Measurements from ENCODE around the gene TRIOBP.
"Not testable (repeated sequence)": the region's sequence is repeated elsewhere in the genome, so short reads cannot be mapped to it uniquely, and the experiment has no call there.

TRIOBP gene

DNA sequence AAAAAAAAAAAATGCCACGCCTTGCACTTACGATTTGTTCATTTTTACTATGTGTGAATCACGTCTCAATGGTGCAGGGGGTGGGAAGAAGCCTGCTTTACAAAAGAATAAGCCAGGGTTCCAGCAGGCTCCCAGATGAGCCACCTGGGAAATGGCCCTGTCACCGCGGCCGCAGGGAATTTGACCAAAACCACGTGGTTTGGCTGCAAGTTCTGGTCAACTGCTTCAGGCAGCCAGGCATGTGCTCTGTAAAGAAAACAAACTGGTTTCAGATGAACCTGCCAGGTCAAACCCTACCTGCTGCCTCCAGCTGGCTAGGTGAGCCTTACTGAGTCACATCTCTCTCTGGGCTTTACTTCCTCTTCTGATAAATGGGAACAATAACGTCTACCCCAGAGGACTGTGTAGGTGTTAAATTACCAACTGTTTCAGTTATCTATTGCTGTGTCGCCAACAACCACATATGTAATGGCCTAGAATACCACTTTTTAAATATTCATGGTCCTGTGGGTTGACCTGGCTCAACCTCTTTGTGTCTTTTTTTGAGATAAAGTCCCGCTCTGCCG is 80.4 kb downstream of the TRIOBP start:
- peak; percentile 73 for DNase-seq (ENCODE audit: low read depth)

GRCh38 chr22:37778370-37779009 is 81.6 kb downstream of the TRIOBP start:
- DNase-seq (ENCODE audit: low read depth): no peak

DNA sequence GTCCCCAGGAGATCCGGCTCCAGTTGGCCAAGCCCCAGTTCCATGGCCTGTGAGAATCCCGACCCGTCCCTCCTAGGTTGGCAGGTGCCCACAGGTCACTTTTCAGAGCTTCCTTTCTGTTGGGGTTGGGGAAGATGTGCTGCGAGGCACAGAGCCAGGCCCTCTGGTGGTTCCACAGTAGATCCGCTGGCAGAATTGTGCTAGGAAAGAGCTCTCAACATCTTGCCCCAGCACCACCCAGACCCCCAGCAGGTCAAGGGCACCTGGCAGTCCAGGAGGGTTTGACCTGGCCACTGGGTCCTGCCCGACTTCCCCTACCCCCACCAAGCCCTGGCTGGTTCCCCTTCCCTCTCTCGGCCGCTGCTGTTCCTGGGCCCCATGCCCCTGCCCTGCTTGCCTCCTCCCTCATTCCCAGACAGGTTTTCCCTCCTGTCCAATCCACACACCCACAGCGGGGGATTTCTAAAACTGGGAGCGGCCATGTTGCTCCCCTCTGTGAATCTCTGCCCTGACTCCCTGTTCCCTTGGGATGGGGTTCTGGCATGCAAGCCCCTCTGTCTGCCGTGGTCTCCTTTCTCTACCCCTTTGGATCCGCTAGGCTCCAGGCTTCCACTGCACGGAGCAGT is 84.7 kb downstream of the TRIOBP start:
- DNase-seq (ENCODE audit: low read depth): no peak

DNA sequence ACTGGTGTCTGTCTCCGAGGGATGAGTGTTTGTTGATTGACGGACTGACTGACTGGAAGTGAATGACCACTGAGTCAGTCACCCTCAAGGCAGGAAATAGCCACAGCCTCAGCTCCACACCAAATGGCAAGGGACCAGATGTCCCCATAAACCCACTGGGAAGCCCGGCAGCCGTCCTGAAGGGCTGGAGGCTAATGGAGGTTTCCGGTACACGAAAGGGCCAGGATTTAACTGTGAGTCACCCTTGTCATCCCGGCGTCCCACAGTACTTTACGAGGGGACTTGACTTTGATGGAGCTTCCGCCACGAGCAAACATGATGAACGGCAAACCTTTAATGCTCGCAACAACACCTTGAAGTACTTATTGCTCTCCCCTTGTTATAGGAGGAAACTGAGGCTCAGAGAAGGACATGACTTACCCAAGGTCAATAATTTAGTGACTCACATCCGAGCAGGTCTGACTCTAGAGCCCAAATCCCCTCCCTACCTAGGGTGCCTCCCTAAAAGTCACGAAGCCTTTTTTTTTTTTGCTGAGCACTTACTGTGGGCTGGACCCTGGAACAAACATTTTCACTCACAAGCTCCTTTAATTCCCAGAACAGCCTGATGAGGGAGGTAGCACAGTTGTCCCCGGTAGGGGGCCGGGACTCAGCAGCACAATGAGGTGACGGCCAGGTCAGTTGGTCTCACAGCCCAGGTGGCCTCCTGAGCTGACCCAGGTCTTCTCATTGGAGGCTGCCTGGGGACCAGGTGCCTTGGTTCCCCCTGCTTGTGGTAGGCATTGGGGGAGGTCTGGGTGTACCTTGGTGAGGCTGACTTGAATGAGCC is 85.7 kb downstream of the TRIOBP start:
- DNase-seq (ENCODE audit: low read depth): no peak

DNA sequence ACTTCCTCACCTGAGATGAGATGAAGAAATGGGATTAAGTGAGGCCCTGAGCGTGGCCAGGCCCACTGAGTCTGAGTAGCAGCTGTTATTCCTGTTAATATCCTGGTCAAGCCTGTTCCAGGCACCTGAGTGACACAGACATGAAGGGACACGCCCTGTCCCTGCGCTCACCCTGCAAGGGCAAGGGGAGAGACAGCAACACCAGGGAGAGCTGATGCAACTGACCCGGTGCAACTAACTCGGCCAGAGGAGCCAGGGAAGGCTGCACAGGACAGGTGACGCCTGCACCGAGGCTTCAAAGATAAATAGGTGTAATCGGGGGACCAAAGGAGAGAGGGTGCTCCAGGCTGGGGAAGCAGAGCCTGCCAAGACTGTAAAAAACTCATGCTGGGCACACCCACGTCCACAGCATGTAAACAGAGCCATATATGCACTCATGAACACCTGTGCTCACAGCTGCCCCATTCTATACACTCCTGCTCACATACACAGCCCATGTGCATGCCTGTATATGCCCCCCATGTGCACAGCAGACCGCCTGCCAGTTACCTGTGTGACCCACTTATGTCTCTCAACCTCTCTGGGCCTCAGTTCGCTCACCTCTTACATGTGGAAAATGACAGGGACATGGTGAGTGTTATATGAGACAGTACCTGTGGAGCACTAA is 88.1 kb downstream of the TRIOBP start:
- no peak for DNase-seq (ENCODE audit: low read depth)

DNA sequence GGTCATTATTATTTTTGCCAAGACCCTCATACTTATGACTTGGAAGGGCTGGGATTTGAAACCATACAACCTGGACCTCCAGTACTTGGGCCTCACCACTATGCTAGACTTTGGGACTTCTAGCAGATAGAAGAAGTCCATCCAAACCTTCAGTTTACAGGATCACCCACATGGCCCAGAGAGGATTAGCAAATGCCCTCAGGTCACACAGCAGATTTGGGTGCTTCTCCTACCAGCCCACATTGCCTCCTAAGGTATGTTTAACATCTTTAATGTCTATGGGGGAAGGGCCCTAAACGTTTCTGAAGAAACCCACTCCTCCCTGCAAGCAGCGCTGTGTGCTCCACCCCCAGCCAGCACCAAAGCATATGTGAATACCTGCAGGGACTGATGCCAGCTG is 93.4 kb downstream of the TRIOBP start:
- no peak for DNase-seq (ENCODE audit: low read depth)

DNA sequence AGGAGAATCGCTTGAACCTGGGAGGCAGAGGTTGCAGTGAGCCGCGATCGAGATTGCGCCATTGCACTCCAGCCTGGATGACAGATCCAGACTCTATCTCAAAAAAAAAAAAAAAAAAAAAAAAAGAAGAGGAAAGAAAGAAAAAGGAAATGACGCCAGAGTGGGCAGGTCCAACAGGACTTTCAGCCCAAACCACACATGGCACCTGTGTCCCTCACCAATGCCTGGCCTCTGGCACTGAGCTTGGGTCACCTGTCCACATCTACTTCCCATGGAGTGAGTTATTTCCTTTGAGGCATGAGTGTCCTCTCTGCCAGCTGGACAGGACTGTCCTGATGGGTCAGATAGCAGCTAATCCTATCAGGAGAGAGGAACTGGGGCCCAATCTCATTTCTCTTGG is 95.6 kb downstream of the TRIOBP start:
- DNase-seq (ENCODE audit: low read depth): no peak

- no peak for DNase-seq (ENCODE audit: low read depth)
Observed at GRCh38 chr22:37794376-37794775, 97.5 kb downstream of the TRIOBP start.

DNA sequence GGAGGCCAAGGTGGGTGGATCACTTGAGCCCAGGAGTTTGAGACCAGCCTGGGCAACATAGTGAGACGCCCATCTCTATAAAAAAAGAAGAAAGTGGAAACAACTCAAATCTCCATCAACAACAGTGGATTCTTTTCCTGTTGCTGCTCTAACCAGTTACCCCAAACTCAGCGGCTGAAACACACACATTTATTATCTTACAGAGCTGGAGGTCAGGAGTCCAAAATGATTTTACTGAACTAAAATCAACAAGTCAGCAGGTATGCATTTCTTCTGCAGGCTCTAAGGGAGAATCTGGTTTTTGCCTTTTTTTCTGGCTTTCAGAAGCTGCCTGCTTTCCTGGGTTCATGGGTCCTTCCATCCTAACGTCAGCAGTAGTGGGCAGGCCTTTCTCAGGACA is 99.2 kb downstream of the TRIOBP start:
- no peak for DNase-seq (ENCODE audit: low read depth)

DNA sequence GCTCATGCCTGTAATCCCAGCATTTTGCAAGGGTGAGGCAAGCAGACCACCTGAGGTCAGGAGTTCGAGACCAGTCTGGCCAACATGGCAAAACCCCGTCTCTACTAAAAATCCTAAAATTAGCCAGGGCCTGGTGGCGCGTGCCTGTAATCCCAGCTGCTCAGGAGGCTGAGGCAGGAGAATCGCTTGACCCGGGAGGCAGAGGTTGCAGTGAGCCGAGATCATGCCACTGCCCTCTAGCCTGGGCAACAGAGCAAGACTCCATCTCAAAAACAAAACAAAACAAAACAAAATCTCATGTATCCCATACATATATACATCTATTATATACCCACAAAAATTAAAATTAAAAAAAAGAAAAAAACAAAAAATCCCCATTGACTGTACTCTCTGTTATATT is 100.4 kb downstream of the TRIOBP start:
- DNase-seq (ENCODE audit: low read depth): not testable (repeated sequence)

DNA sequence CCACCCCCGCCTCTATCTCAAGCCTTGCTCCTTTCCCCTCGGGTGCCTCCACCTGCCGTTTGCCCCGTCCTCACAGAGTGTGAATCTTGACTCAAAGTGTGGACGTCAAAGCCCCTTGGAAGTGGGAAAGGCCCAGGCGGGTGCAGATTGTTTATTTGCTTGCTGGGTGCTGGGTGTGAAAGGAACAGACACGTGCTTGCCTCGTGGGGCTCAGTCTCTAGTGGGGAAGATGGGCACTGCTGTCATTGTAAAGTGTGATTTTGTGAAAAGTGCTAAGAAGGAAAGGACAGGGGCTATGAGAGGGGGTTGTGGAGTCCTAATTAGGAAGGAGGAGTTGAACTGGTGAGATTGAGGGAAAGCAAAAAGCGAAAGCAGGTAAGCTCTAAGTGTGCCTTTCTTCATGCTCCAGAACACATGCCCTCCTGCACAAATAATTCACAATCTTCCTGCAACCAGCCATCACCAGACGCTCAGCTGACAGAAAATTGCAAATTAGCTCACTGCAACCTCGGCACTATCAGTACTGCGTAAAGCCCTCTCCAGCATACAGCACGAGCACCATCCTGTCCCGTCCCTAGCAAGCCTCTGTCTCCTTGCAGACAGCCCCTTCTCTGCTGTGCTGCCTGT is 101.1 kb downstream of the TRIOBP start:
- DNase-seq (ENCODE audit: low read depth): no peak

- not testable (repeated sequence) for DNase-seq (ENCODE audit: low read depth)
Observed at GRCh38 chr22:37799979-37800378, 103.1 kb downstream of the TRIOBP start.

- DNase-seq (ENCODE audit: low read depth): no peak
Observed at GRCh38 chr22:37801946-37802309, 105.1 kb downstream of the TRIOBP start.

DNA sequence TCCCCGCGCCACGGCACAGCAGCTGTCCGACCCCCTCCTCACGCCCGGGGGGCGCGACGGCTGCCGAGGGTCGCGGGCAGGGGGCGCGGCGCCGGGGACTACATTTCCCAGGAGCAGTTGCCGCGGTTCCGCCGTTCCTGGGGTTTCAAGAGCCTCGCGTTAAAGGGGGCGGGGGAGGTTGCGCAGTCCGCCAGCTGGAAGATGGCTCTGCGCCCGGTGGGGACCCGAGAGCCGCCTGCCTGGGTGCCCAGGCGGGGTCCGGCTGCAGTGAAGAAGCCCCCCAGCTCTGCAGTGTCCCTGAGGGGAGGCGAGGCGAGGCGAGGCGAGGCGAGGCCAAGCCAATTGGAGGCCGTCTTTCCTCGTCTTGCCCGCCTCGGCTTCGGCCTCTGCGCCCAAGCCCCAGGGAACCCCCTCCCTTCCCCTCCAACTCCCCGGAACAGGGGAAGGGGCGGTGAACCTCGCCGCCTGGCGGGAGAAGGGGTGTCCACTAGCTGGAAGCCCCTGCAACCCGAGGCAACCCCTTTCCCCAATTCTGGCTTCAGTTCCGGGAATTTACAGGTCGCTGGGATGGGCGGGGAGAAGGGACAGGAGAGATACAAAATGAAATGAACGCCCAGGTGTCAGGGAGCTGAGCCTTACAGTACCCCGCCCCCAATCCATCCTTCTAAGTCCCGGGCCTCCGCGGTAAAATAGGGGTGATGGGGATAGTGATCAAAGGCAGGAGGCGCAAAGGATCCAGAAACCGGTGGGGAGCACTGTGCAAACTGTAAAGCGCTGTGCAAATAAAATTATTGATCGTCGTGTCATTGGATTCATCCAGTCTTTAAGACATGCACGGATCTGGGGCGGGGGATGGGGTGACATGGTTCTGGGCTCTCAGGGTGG is 105.7 kb downstream of the TRIOBP start:
- no peak for DNase-seq (ENCODE audit: low read depth)

- no peak for DNase-seq (ENCODE audit: low read depth)
Observed at GRCh38 chr22:37803195-37803638, 106.4 kb downstream of the TRIOBP start.

DNA sequence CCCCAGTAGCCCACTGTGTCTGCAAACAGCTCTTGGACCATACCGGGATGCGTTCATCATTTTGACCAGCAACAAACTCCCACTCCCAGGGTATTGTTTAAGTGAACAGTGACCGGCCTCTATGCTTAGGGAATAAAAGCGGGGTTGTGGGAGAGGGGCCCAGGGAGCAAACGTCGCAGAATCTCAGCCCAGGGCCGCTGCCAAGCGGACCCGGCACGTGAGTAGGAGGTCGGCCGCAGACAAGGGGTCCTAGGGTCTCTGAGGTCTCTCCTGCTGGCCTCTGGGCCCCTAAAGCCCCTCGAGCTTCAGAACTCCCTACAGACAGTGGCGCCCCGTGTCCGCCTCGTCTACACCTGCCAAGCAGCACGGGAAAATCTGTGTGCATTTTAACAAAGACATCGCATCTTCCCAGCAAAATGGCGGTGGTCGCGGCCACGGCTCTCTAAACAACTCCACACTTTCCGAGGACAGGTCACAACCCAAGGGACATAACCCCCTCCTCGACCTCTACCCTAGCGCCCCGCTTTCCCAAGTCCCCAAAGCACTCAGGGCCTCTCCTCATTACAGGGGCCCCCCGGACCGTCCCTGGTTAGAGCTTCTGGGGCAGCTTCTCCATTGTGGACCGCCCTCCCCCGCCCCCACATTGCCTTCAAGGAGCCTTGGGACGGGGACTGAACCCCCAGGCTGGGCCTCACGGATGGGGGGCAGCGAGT is 106.9 kb downstream of the TRIOBP start:
- no peak for DNase-seq (ENCODE audit: low read depth)

- DNase-seq (ENCODE audit: low read depth): no peak
Observed at GRCh38 chr22:37804352-37804880, 107.6 kb downstream of the TRIOBP start.

DNA sequence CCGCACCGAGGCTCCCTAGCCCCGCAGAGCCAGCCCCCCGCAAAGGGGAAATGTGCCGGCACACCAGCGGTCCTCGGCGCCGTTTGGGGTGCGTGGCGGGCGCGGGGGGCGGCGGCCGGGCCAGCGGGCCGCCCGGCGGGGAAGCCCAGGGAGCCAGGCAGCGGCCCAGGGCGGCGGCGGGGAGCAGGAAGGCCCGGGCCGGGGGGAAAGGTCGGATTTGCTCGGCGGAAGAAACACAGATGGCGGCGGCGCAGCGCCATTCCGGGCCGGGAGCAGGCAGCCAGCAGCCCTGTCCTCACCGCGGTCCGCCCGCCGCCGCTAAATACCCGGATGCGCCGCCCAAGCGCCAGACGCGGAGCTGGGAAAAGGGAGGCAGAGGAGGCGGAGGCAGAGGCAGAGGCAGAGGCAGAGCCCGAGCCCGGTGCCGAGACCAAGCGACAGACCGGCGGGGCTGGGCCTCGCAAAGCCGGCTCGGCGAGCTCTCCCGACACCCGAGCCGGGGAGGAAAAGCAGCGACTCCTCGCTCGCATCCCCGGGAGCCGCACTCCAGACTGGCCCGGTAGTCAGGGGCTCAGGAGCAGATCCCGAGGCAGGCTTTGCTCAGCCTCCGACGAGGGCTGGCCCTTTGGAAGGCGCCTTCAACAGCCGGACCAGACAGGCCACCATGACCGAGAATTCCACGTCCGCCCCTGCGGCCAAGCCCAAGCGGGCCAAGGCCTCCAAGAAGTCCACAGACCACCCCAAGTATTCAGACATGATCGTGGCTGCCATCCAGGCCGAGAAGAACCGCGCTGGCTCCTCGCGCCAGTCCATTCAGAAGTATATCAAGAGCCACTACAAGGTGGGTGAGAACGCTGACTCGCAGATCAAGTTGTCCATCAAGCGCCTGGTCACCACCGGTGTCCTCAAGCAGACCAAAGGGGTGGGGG is 108.3 kb downstream of the TRIOBP start:
- DNase-seq (ENCODE audit: low read depth): no peak

DNA sequence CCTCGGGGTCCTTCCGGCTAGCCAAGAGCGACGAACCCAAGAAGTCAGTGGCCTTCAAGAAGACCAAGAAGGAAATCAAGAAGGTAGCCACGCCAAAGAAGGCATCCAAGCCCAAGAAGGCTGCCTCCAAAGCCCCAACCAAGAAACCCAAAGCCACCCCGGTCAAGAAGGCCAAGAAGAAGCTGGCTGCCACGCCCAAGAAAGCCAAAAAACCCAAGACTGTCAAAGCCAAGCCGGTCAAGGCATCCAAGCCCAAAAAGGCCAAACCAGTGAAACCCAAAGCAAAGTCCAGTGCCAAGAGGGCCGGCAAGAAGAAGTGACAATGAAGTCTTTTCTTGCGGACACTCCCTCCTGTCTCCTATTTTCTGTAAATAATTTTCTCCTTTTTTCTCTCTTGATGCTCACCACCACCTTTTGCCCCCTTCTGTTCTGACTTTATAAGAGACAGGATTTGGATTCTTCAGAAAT is 109.0 kb downstream of the TRIOBP start:
- DNase-seq (ENCODE audit: low read depth): no peak
